Adipocyte (in vitro differentiated cells): ENCODE data around the gene SMCR8.
"Not testable (repeated sequence)": the region's sequence is repeated elsewhere in the genome, so short reads cannot be mapped to it uniquely, and the experiment has no call there.

Source experiments
- DNase-seq: peaks from one replicate; pipeline ENCODE4 v3.0.0-alpha.2; 2015; ENCODE audit warnings: low read depth
- H3K27me3 ChIP-seq: replicated peaks from 2 replicates; pipeline ENCODE4 v1.7.0; 2013; ENCODE audit warnings: mild to moderate bottlenecking, low read length, moderate library complexity; ENCODE audit not compliant: control insufficient read depth, insufficient read depth
- H3K36me3 ChIP-seq: 2 replicates; pipeline ENCODE4 v1.7.0; 2013; ENCODE audit warnings: low read length, mild to moderate bottlenecking, moderate library complexity; ENCODE audit not compliant: control insufficient read depth, insufficient read depth, severe bottlenecking
- H3K4me1 ChIP-seq: 2 replicates; pipeline ENCODE4 v1.7.0; 2013; ENCODE audit warnings: mild to moderate bottlenecking, low read length, moderate library complexity; ENCODE audit not compliant: control insufficient read depth, insufficient read depth
- H3K4me3 ChIP-seq: 2 replicates; pipeline ENCODE4 v1.7.0; 2013; ENCODE audit warnings: mild to moderate bottlenecking, low read length, moderate library complexity
- H3K9ac ChIP-seq: 2 replicates; pipeline ENCODE4 v1.7.0; 2013; ENCODE audit warnings: mild to moderate bottlenecking, low read length, moderate library complexity
- H3K9me3 ChIP-seq: 2 replicates; pipeline ENCODE4 v1.7.0; 2013; ENCODE audit warnings: mild to moderate bottlenecking, low read length, moderate library complexity; ENCODE audit not compliant: control insufficient read depth

SMCR8 gene

DNA sequence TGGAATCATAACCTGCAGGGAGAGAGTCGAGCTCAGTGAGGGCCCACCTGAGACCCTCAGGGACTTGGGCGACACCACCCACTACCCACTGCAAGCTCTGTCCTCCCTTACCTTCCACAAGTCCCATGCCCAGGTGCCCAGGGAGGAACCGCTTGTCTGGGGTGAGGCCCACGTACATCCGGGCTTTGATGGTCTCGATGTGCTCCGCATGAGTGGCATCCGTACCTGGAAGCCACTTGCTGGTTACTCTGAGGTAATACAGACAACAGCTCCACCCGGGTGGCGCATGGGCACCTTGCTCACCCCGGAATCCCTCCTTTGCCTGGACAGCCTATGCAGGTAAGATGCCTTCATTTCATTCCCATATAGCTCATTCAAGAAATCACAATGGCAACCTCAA lies 29.8 kb upstream of the SMCR8 start:
- no peak overlapping the region for H3K9ac ChIP-seq
- no peak overlapping the region for H3K4me3 ChIP-seq
- DNase-seq = no peak
- H3K9me3 ChIP-seq = no peaks in the 10 kb centered on the region
- peaks cover 76% of the 10 kb centered on the region for H3K36me3 ChIP-seq
- H3K27me3 ChIP-seq = no peaks in the 10 kb centered on the region
- H3K4me1 ChIP-seq = peaks cover 5% of the 10 kb centered on the region

- no peak overlapping the region for H3K4me3 ChIP-seq
- H3K27me3 ChIP-seq = no peaks in the 10 kb centered on the region
- H3K9ac ChIP-seq = no peak overlapping the region
- no peak for DNase-seq
- peaks cover 57% of the 10 kb centered on the region for H3K36me3 ChIP-seq
- H3K4me1 ChIP-seq = no peaks in the 10 kb centered on the region
- H3K9me3 ChIP-seq = no peaks in the 10 kb centered on the region
Measured at GRCh38 chr17:18291718-18292540, 23.2 kb upstream of the SMCR8 start.

DNA sequence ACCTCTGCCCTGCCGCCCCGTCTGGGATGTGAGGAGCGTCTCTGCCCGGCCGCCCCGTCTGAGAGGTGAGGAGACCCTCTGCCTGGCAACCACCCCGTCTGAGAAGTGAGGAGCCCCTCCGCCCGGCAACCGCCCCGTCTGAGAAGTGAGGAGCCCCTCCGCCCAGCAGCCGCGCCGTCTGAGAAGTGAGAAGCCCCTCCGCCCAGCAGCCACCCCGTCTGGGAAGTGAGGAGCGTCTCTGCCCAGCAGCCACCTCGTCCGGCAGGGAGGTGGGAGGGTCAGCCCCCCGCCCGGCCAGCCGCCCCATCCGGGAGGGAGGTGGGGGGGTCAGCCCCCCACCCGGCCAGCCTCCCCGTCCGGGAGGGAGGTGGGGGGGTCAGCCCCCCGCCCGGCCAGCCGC lies 17.0 kb upstream of the SMCR8 start:
- not testable (repeated sequence) for H3K27me3 ChIP-seq, DNase-seq, H3K4me1 ChIP-seq, H3K4me3 ChIP-seq, H3K9ac ChIP-seq, H3K9me3 ChIP-seq
- peaks cover 45% of the 10 kb centered on the region for H3K36me3 ChIP-seq

GRCh38 chr17:18300725-18301480 lies 14.2 kb upstream of the SMCR8 start:
- DNase-seq = no peak
- peaks cover 62% of the 10 kb centered on the region for H3K36me3 ChIP-seq

GRCh38 chr17:18303206-18303605 lies 11.9 kb upstream of the SMCR8 start:
- not testable (repeated sequence) for H3K4me1 ChIP-seq, DNase-seq, H3K9me3 ChIP-seq, H3K9ac ChIP-seq, H3K27me3 ChIP-seq, H3K4me3 ChIP-seq
- H3K36me3 ChIP-seq = peaks cover 75% of the 10 kb centered on the region

More at GRCh38 chr17:18300725-18301480, 14.2 kb upstream of the SMCR8 start:
- Histone ChIP-seq H3K9ac (no peak overlapping the region), H3K4me1 (peaks cover 4% of the 10 kb centered on the region), H3K27me3 (no peaks in the 10 kb centered on the region), H3K4me3 (no peak overlapping the region), H3K9me3 (no peaks in the 10 kb centered on the region)

DNA sequence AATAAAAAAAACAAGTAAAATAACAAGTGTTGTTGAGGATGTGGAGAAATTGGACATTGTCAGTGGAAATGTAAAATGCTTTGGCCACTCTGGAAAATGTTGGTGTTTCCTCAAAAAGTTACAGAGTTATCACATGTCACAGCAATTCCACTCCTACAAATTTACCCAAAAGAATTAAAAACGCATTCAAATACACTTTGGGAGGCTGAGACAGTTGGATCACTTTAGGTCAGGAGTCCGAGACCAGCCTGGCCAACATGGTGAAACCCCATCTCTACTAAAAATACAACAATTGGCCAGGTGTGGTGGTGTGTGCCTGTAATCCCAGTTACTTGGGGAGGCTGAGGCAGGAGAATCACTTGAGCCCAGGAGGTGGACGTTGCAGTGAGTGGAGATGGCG lies 5.9 kb upstream of the SMCR8 start:
- H3K9ac ChIP-seq = no peak overlapping the region
- H3K36me3 ChIP-seq = peaks cover 37% of the 10 kb centered on the region
- H3K4me3 ChIP-seq = no peak overlapping the region
- peaks cover 24% of the 10 kb centered on the region for H3K4me1 ChIP-seq
- DNase-seq = no peak
- H3K27me3 ChIP-seq = no peaks in the 10 kb centered on the region
- no peaks in the 10 kb centered on the region for H3K9me3 ChIP-seq

DNA sequence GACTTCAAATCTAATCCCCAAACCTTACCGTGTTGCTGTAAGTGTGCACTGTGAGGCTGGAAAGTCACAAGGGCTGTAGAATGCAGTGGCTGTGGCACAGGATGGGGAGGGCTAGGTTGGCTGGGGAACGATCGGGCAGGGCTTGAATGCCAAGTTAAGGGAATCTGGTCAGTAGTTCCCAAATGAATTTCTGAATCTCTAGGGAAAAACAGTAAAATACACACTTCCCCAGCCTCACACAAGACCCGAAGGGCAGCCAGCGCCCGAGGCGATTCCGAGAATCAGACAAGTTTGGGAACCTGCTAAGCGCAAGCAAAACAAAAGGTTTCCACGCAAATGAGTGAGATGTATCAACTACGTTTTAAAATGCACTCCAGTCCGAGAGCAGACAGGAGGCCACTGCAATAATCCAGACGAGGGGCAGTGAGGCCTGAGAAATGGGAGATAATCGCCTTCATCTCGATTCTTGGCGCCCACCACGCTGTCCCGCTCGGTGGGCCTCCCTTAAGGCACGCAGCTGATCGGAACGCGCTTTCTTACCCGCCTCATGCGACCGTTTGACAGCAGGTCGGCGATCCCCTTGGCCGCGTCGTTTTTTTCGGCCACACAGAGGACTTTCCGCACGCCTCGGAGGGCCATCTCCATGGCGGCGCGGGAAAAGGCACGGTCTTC lies 898 bp upstream of the SMCR8 start:
- peak overlapping the region; percentile 95 for H3K4me3 ChIP-seq
- peaks cover 43% of the 10 kb centered on the region for H3K4me1 ChIP-seq
- peaks cover 18% of the 10 kb centered on the region for H3K36me3 ChIP-seq
- H3K9ac ChIP-seq = peak overlapping the region; percentile 95
- DNase-seq = peak; percentile 64
- H3K27me3 ChIP-seq = no peaks in the 10 kb centered on the region
- H3K9me3 ChIP-seq = no peaks in the 10 kb centered on the region

DNA sequence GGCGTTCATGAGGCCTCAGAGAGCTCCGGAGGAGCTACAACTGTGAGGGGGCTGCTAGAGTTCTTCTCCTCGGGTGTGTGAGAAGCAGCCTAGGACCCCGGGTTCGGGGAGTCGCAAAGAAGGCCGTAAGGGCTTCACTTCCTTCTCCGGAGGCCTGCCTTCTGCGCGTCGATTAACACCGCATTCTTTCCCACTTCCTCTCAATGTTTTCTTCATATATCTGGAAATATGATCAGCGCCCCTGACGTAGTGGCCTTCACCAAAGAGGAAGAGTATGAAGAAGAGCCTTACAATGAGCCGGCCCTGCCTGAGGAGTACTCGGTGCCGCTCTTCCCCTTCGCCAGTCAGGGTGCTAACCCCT lies 449 bp downstream of the SMCR8 start:
- no peaks in the 10 kb centered on the region for H3K27me3 ChIP-seq
- H3K9ac ChIP-seq = peak overlapping the region; percentile 95
- no peak for DNase-seq
- peak overlapping the region; percentile 95 for H3K4me3 ChIP-seq
- H3K9me3 ChIP-seq = no peaks in the 10 kb centered on the region
- H3K36me3 ChIP-seq = peaks cover 17% of the 10 kb centered on the region
- peaks cover 57% of the 10 kb centered on the region for H3K4me1 ChIP-seq

- Histone ChIP-seq H3K9ac (peak overlapping the region; percentile 95), H3K27me3 (no peaks in the 10 kb centered on the region), H3K4me1 (peaks cover 60% of the 10 kb centered on the region), H3K36me3 (peaks cover 17% of the 10 kb centered on the region), H3K4me3 (peak overlapping the region; percentile 95), H3K9me3 (no peaks in the 10 kb centered on the region)
- DNase-seq = no peak
Measured at GRCh38 chr17:18315961-18316360, 868 bp downstream of the SMCR8 start.

DNA sequence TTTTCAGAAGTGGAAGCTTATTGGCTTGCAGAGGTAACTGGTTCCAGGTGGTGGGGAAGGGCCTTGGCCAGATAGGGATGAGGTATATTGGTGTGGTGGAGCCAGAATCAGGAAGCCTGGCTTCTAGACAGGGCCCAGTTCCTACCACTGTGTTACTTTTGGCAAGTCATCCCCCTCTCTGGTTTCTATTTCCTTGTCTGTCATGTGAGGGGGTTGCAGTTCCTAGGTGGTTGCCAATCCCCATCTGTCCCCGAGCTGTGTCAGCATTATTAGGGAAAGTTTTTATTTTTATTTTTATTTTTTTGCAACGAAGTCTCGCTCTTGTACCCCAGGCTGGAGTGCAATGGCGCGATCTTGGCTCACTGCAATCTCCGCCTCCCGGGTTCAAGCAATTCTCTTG lies 3.0 kb downstream of the SMCR8 start:
- peaks cover 59% of the 10 kb centered on the region for H3K4me1 ChIP-seq
- no peaks in the 10 kb centered on the region for H3K27me3 ChIP-seq
- H3K9me3 ChIP-seq = no peaks in the 10 kb centered on the region
- H3K9ac ChIP-seq = peak overlapping the region; percentile 68
- peak overlapping the region; percentile 71 for H3K4me3 ChIP-seq
- peaks cover 18% of the 10 kb centered on the region for H3K36me3 ChIP-seq
- DNase-seq = no peak

DNA sequence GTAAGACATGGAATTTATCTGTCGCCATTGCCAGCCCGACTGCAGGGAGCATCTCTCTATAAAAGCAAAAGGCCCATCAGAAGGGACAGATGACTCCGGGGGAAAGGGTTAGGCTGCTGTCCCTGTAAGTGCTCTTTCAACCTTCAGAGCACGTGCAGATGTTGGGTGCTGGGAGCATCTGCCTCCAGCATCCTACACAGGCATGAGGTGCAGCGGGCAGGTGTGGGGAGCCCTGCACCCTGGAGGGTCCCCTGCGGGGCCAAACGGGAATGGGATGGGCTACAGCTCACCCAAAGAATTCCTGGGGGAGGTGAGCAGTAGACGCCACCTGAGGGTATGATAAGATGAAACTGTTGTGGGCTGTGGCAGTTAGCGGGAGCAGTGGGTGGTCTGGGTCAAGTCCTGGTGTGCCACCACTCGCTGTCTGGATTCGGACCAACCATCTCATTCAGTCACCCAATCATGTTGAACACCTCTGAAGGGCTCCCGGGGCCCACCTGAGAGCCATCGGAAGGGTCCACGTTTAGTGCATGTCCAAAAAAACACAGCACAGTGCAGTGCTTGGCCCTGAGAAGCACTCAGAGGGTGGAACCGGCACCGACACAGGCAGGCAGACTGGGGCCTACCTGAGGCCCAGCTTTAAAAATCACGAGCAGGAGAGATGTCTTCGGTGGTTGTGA lies 3.8 kb downstream of the SMCR8 start:
- H3K9ac ChIP-seq = peak overlapping the region; percentile 50
- no peaks in the 10 kb centered on the region for H3K27me3 ChIP-seq
- no peaks in the 10 kb centered on the region for H3K9me3 ChIP-seq
- no peak for DNase-seq
- peaks cover 25% of the 10 kb centered on the region for H3K36me3 ChIP-seq
- peak overlapping the region; percentile 71 for H3K4me3 ChIP-seq
- peaks cover 51% of the 10 kb centered on the region for H3K4me1 ChIP-seq
